A549 (cell line): ENCODE measurements around the gene NALCN. TPM values are rescaled to one million over a fixed set of nuclear protein-coding genes. Genes with fewer than 3 reads are reported as not detected.

Source experiments
- ATAC-seq, 2 experiments: fragments of 200-7000 bp in 1 of 2; fragments of >200 bp in 1 of 2; cut with Nextera tagmentation in 1 of 2; cut with Tn5 transposase in 1 of 2; 3 replicates each; pipeline versions ENCODE4 v1.8.0 to v1.9.1; 2018 to 2020; ENCODE audit warnings: mild to moderate bottlenecking in 1 of 2, moderate library complexity in 1 of 2
- CTCF ChIA-PET: fragments of 300-600 bp; sonication (Branson Sonifier 250); formaldehyde crosslinking; extraction: SDS; loops from one replicate; lab custom pipeline; 2021; ENCODE audit warnings: antibody characterized with exemption, inconsistent platforms; lab: Yijun Ruan, JAX
- POLR2A ChIA-PET: fragments of 350-600 bp; formaldehyde crosslinking; extraction: SDS; loops from one replicate; lab custom pipeline; 2021; ENCODE audit warnings: antibody characterized with exemption, inconsistent platforms; lab: Yijun Ruan, JAX
- DNase-seq, 2 experiments: peaks; one replicate each; pipeline versions ENCODE4 v3.0.0 to v3.0.0-alpha.2; 2011 to 2016; ENCODE audit warnings: low read depth in 1 of 2, low spot score in 1 of 2
- FAIRE-seq: peaks from 2 replicates; lab custom pipeline; 2011; peaks lifted over from hg19 to GRCh38; lab: Jason Lieb, UNC
- H3K27ac ChIP-seq, 2 experiments: fragments of >200 bp; sonication (Bioruptor Twin); formaldehyde crosslinking; 3 replicates each; pipeline ENCODE4 v1.5.1; 2016 to 2017
- H3K4me1 ChIP-seq: fragments of >200 bp; sonication (Bioruptor Twin); formaldehyde crosslinking; 3 replicates; pipeline ENCODE4 v1.6.1; 2016
- H3K4me2 ChIP-seq: fragments of >200 bp; sonication (Bioruptor Twin); formaldehyde crosslinking; 3 replicates; pipeline ENCODE4 v1.6.1; 2016
- H3K4me3 ChIP-seq: fragments of >200 bp; sonication (Bioruptor Twin); formaldehyde crosslinking; 3 replicates; pipeline ENCODE4 v1.5.1; 2016
- H3K9me3 ChIP-seq: fragments of >200 bp; sonication (Bioruptor Twin); formaldehyde crosslinking; 3 replicates; pipeline ENCODE4 v1.6.1; 2016
- ATOH8 ChIP-seq: fragments of 250-450 bp; sonication (Bioruptor Pico); IDR thresholded peaks from 2 replicates; pipeline ENCODE4 v1.5.0; 2020; ENCODE audit warnings: low read depth, mild to moderate bottlenecking, moderate library complexity
- CBX8 ChIP-seq: fragments of 200-600 bp; sonication (generic); IDR thresholded peaks from 2 replicates; pipeline ENCODE4 v1.6.1; 2016
- CEBPB ChIP-seq, 2 experiments: fragments of >200 bp in 1 of 2; sonication (Bioruptor Twin) in 1 of 2; formaldehyde crosslinking in 1 of 2; IDR thresholded peaks; 2 replicates each; pipeline ENCODE4 v1.6.1; 2012 to 2016
- CHD2 ChIP-seq: fragments of 150-350 bp; IDR thresholded peaks from 2 replicates; pipeline ENCODE4 v1.6.1; 2014; ENCODE audit warnings: low read length; ENCODE audit not compliant: partially characterized antibody
- CTCF ChIP-seq: fragments of >200 bp; sonication (Bioruptor Twin); formaldehyde crosslinking; IDR thresholded peaks from 3 replicates; pipeline ENCODE4 v1.5.1; 2016
- E2F6 ChIP-seq: IDR thresholded peaks from 2 replicates; pipeline ENCODE4 v1.6.1; 2012; ENCODE audit warnings: low read depth, borderline replicate concordance
- EHMT2 ChIP-seq: fragments of 200-600 bp; sonication (generic); IDR thresholded peaks from 2 replicates; pipeline ENCODE4 v1.6.1; 2016; ENCODE audit warnings: antibody characterized with exemption, low read depth, mild to moderate bottlenecking, moderate library complexity
- ESRRA ChIP-seq: fragments of 150-350 bp; IDR thresholded peaks from 2 replicates; pipeline ENCODE4 v1.6.1; 2014; ENCODE audit warnings: mild to moderate bottlenecking, low read length, borderline replicate concordance
- FOSB ChIP-seq: fragments of 250-450 bp; sonication (Bioruptor Pico); IDR thresholded peaks from 2 replicates; pipeline ENCODE4 v1.5.0; 2020; ENCODE audit warnings: mild to moderate bottlenecking, moderate library complexity
- FOSL2 ChIP-seq, 2 experiments: fragments of 450-650 bp in 1 of 2; fragments of >200 bp in 1 of 2; sonication (Bioruptor Twin) in 1 of 2; formaldehyde crosslinking; IDR thresholded peaks; 2 replicates each; pipeline versions ENCODE4 v1.5.0 to v1.6.1; 2016 to 2020; ENCODE audit warnings: mild to moderate bottlenecking in 1 of 2, moderate library complexity in 1 of 2
- HDAC2 ChIP-seq: fragments of 200-600 bp; sonication (generic); IDR thresholded peaks from 2 replicates; pipeline ENCODE4 v1.6.1; 2016
- HOXB13 ChIP-seq: fragments of 250-450 bp; sonication (Bioruptor Pico); IDR thresholded peaks from 2 replicates; pipeline ENCODE4 v1.5.0; 2020; ENCODE audit warnings: low read depth, mild to moderate bottlenecking, moderate library complexity
- JUNB ChIP-seq: fragments of >200 bp; sonication (Bioruptor Twin); formaldehyde crosslinking; IDR thresholded peaks from 2 replicates; pipeline ENCODE4 v1.6.1; 2016
- KDM1A ChIP-seq: fragments of 200-600 bp; sonication (generic); IDR thresholded peaks from 2 replicates; pipeline ENCODE4 v1.6.1; 2016; ENCODE audit warnings: low read depth, mild to moderate bottlenecking
- KDM5A ChIP-seq: fragments of 200-600 bp; sonication (generic); IDR thresholded peaks from 2 replicates; pipeline ENCODE4 v1.6.1; 2016; ENCODE audit warnings: antibody characterized with exemption, mild to moderate bottlenecking
- MAZ ChIP-seq: fragments of 150-350 bp; IDR thresholded peaks from 2 replicates; pipeline ENCODE4 v1.6.1; 2014; ENCODE audit warnings: antibody characterized with exemption, low read depth, low read length, borderline replicate concordance
- NPAS2 ChIP-seq: fragments of 250-450 bp; sonication (Bioruptor Pico); IDR thresholded peaks from 2 replicates; pipeline ENCODE4 v1.8.0; 2022; ENCODE audit warnings: mild to moderate bottlenecking, moderate library complexity, borderline replicate concordance
- PBX3 ChIP-seq: IDR thresholded peaks from 2 replicates; pipeline ENCODE4 v1.6.1; 2012
- PHF8 ChIP-seq: fragments of 200-600 bp; sonication (generic); IDR thresholded peaks from 2 replicates; pipeline ENCODE4 v1.6.1; 2016; ENCODE audit warnings: low read depth, mild to moderate bottlenecking, antibody characterized with exemption, moderate library complexity, borderline replicate concordance
- POLR2A ChIP-seq: IDR thresholded peaks from 2 replicates; pipeline ENCODE4 v1.6.1; 2012; ENCODE audit warnings: mild to moderate bottlenecking, low read length
- POLR2AphosphoS2 ChIP-seq: conservative IDR thresholded peaks from 2 replicates; pipeline ENCODE4 v1.6.1; 2012; ENCODE audit warnings: low read length, improper control_type of control experiment, inconsistent platforms
- RCOR1 ChIP-seq: fragments of 150-350 bp; IDR thresholded peaks from 2 replicates; pipeline ENCODE4 v1.6.1; 2014; ENCODE audit warnings: antibody characterized with exemption, low read length, low read depth
- RFX5 ChIP-seq: fragments of 450-650 bp; IDR thresholded peaks from 2 replicates; pipeline ENCODE4 v1.7.1; 2014; ENCODE audit warnings: antibody characterized with exemption, mild to moderate bottlenecking, moderate library complexity
- RNF2 ChIP-seq: fragments of 200-600 bp; sonication (generic); IDR thresholded peaks from 2 replicates; pipeline ENCODE4 v1.6.1; 2016; ENCODE audit warnings: low read depth, mild to moderate bottlenecking, antibody characterized with exemption, moderate library complexity, borderline replicate concordance
- SREBF2 ChIP-seq: fragments of 450-650 bp; IDR thresholded peaks from 2 replicates; pipeline ENCODE4 v1.6.1; 2014; ENCODE audit warnings: mild to moderate bottlenecking, moderate library complexity
- TFCP2L1 ChIP-seq: fragments of 250-450 bp; sonication (Bioruptor Pico); IDR thresholded peaks from 2 replicates; pipeline ENCODE4 v1.5.0; 2021; ENCODE audit warnings: mild to moderate bottlenecking
- TP53 ChIP-seq: fragments of 250-450 bp; sonication (Bioruptor Pico); IDR thresholded peaks from 2 replicates; pipeline ENCODE4 v1.5.0; 2021; ENCODE audit warnings: mild to moderate bottlenecking, moderate library complexity
- ZC3H11A ChIP-seq: fragments of 450-650 bp; IDR thresholded peaks from 2 replicates; pipeline ENCODE4 v1.6.1; 2014; ENCODE audit warnings: antibody characterized with exemption, mild to moderate bottlenecking
- WGBS: methylation state at CpG from one replicate; pipeline ENCODE4 v1.1.6; 2017; ENCODE audit errors: missing lambda C conversion rate; 5-methylcytosine and 5-hydroxymethylcytosine counted together
- polyA plus RNA-seq, 4 experiments: library from polyadenylated mRNA; depleted of rRNA in 3 of 4; stranded (reverse); fragments of >200 nt; fragmentation: RNase III in 1 of 4; extraction: RNeasy Plus Mini Kit Qiagen cat#74134 plus additional on column Dnase treatment in 1 of 4; gene quantifications; 2 replicates in 3 of 4; 3 replicates in 1 of 4; pipeline ENCODE4 v1.2.3, GENCODE V29; 2011 to 2017

NALCN gene
- polyA plus RNA-seq, 2 of the 4 experiments (the other 2 are of a cell fraction), result 1.8 to 4.9 TPM

GRCh38 chr13:101309014-101309619 lies 107.2 kb downstream of the NALCN start (continued):
- TF ChIP-seq HOXB13 (CRISPR knock-in tag) (no peak), HDAC2 (no peak), TFCP2L1 (CRISPR knock-in tag) (no peak), CEBPB (IDR thresholded peaks at IDR 0.05) (no peak), PHF8 (no peak), FOSB (no peak), RFX5 (no peak)

GRCh38 chr13:101308247-101309013 lies 107.9 kb downstream of the NALCN start:
- no peak for TF ChIP-seq RNF2
- TF ChIP-seq CHD2, result no peak
- TF ChIP-seq POLR2AphosphoS2, result no peak
- no peak for TF ChIP-seq FOSL2 (IDR thresholded peaks at IDR 0.05)
- no peak for TF ChIP-seq FOSL2 (CRISPR knock-in tag; IDR thresholded peaks at IDR 0.05)
- no peak for TF ChIP-seq RCOR1
- no peak for TF ChIP-seq E2F6
- TF ChIP-seq TP53 (CRISPR knock-in tag), result no peak
- no peak for TF ChIP-seq CBX8
- no peak for TF ChIP-seq RFX5
- no peak for TF ChIP-seq ATOH8
- no peak for TF ChIP-seq SREBF2
- TF ChIP-seq MAZ, result no peak
- no peak for TF ChIP-seq CTCF
- no peak for TF ChIP-seq EHMT2
- TF ChIP-seq, all 56 proteins: peak for 0
- ChIA-PET POLR2A (no interaction called here), CTCF (interaction anchor here (0.9 kb wide), 1 partner anchor 9 kb away, joined by 3 read pairs; no protein-coding TSS in a partner anchor)
- H3K4me3 ChIP-seq, result no peak overlapping the region
- no peak overlapping the region for H3K4me2 ChIP-seq
- no peak overlapping the region for H3K27ac ChIP-seq
- ATAC-seq, result no peak
- H3K4me1 ChIP-seq, result no peaks in the 10 kb centered on the region
- no peak for DNase-seq
- no peaks in the 10 kb centered on the region for H3K9me3 ChIP-seq
- no peak for FAIRE-seq
- 80% methylated on average over 4 of the region's 4 CpGs for WGBS

GRCh38 chr13:101307181-101307701 lies 109.1 kb downstream of the NALCN start:
- H3K4me2 ChIP-seq, result no peak overlapping the region
- CTCF ChIA-PET, result interaction anchor here (0.6 kb wide), 1 partner anchor 131 kb away, joined by 3 read pairs; no protein-coding TSS in a partner anchor
- no peak overlapping the region for H3K27ac ChIP-seq
- no peak for FAIRE-seq
- TF ChIP-seq PBX3, result no peak
- no peak for TF ChIP-seq NPAS2 (CRISPR knock-in tag)
- TF ChIP-seq RNF2, result no peak
- no peak for TF ChIP-seq ZC3H11A
- no peak for TF ChIP-seq POLR2A
- no peak for TF ChIP-seq JUNB
- no peak for TF ChIP-seq ESRRA
- TF ChIP-seq KDM5A, result no peak
- no peak for TF ChIP-seq KDM1A
- no peak for TF ChIP-seq RFX5
- TF ChIP-seq, all 56 proteins: peak for 0
- POLR2A ChIA-PET, result no interaction called here
- H3K4me3 ChIP-seq, result no peak overlapping the region
- no peak for ATAC-seq
- 88% methylated on average over 5 of the region's 5 CpGs for WGBS
- no peaks in the 10 kb centered on the region for H3K9me3 ChIP-seq
- no peaks in the 10 kb centered on the region for H3K4me1 ChIP-seq
- DNase-seq, result no peak
